PC-9 (cell line): ENCODE results near the gene INPP4A. TPM values are rescaled to one million over a fixed set of nuclear protein-coding genes. Genes with fewer than 3 reads are reported as not detected.

Experiments used
- BruUV-seq: library from RNA; stranded (reverse); fragments of 400-500 nt; replicated peaks from 2 replicates; lab custom pipeline; 2021; lab: Mats Ljungman, UMichigan
- CTCF ChIA-PET: fragments of 300-600 bp; sonication (Branson Sonifier 250); formaldehyde crosslinking; loops from one replicate; lab custom pipeline; 2022; ENCODE audit warnings: antibody characterized with exemption; lab: Charles Lee
- POLR2A ChIA-PET: fragments of 300-600 bp; sonication (Branson Sonifier 250); formaldehyde crosslinking; loops from one replicate; lab custom pipeline; 2022; ENCODE audit warnings: antibody characterized with exemption; ENCODE audit not compliant: unreplicated experiment; lab: Charles Lee
- DNase-seq, 2 experiments: peaks; one replicate each; pipeline versions ENCODE4 v3.0.0 to v3.0.0-alpha.2; 2015 to 2022; ENCODE audit warnings: mixed read lengths in 1 of 2
- H2AFZ ChIP-seq: fragments of 200-600 bp; sonication (generic); 2 replicates; pipeline ENCODE4 v1.8.1; 2017; ENCODE audit warnings: antibody characterized with exemption
- H3F3A ChIP-seq: fragments of 200-600 bp; sonication (generic); 2 replicates; pipeline ENCODE4 v1.8.1; 2017; ENCODE audit warnings: antibody characterized with exemption, mild to moderate bottlenecking, low read depth; ENCODE audit not compliant: insufficient read depth
- H3K27ac ChIP-seq: fragments of 200-600 bp; sonication (generic); 2 replicates; pipeline ENCODE4 v1.6.1; 2016; ENCODE audit warnings: mixed run types
- H3K27me3 ChIP-seq: fragments of 200-600 bp; sonication (generic); 2 replicates; pipeline ENCODE4 v1.6.1; 2016; ENCODE audit warnings: low read depth, mixed run types; ENCODE audit not compliant: insufficient read depth
- H3K36me3 ChIP-seq: fragments of 200-600 bp; sonication (generic); 2 replicates; pipeline ENCODE4 v1.6.1; 2016; ENCODE audit warnings: low read depth, mixed run types
- H3K4me1 ChIP-seq: fragments of 200-600 bp; sonication (generic); replicated peaks from 2 replicates; pipeline ENCODE4 v1.6.1; 2016; ENCODE audit warnings: mixed run types; ENCODE audit not compliant: insufficient read depth
- H3K4me2 ChIP-seq: fragments of 200-600 bp; sonication (generic); 2 replicates; pipeline ENCODE4 v1.6.1; 2017; ENCODE audit warnings: mixed run types
- H3K4me3 ChIP-seq: fragments of 200-600 bp; sonication (generic); 2 replicates; pipeline ENCODE4 v1.6.1; 2016; ENCODE audit warnings: mixed run types
- H3K79me2 ChIP-seq: fragments of 200-600 bp; sonication (generic); 2 replicates; pipeline ENCODE4 v1.6.1; 2017; ENCODE audit warnings: low read depth, mixed run types
- H3K9me2 ChIP-seq: fragments of 200-600 bp; sonication (generic); 2 replicates; pipeline ENCODE4 v1.8.1; 2017; ENCODE audit warnings: mild to moderate bottlenecking; ENCODE audit not compliant: insufficient read depth
- H3K9me3 ChIP-seq: fragments of 200-600 bp; sonication (generic); 2 replicates; pipeline ENCODE4 v1.8.1; 2016; ENCODE audit warnings: low read depth; ENCODE audit not compliant: insufficient read depth
- H4K20me1 ChIP-seq: fragments of 200-600 bp; sonication (generic); 2 replicates; pipeline ENCODE4 v1.8.1; 2017; ENCODE audit not compliant: insufficient read depth
- EZH2 ChIP-seq: fragments of 200-600 bp; sonication (generic); IDR thresholded peaks from 2 replicates; pipeline ENCODE4 v1.8.0; 2017; ENCODE audit warnings: antibody characterized with exemption, low read depth
- intact Hi-C: fragments of 100-400 bp; cut with micrococcal nuclease; formaldehyde crosslinking; loops from one replicate; pipeline ENCODE4 v1.10.0; 2022; ENCODE audit not compliant: unreplicated experiment
- total RNA-seq: library from RNA; stranded (reverse); gene quantifications from 2 replicates; pipeline ENCODE4 v1.2.3, GENCODE V29; 2021
- TF ChIP-seq, protein P1 (sequence below): fragments of 200-600 bp; sonication (generic); conservative IDR thresholded peaks from 2 replicates; pipeline ENCODE4 v1.6.1; 2017; ENCODE audit warnings: mixed run types, antibody characterized with exemption, mild to moderate bottlenecking, moderate library complexity

INPP4A gene
- total RNA-seq, 1 experiment from 2014 or later: 52.9 TPM

GRCh38 chr2:98541906-98542305 is 97.2 kb downstream of the INPP4A start:
- POLR2A ChIA-PET: interaction anchor here (0.6 kb wide), 1 partner anchor 23 kb away, joined by 7 read pairs; no protein-coding TSS in a partner anchor

DNA sequence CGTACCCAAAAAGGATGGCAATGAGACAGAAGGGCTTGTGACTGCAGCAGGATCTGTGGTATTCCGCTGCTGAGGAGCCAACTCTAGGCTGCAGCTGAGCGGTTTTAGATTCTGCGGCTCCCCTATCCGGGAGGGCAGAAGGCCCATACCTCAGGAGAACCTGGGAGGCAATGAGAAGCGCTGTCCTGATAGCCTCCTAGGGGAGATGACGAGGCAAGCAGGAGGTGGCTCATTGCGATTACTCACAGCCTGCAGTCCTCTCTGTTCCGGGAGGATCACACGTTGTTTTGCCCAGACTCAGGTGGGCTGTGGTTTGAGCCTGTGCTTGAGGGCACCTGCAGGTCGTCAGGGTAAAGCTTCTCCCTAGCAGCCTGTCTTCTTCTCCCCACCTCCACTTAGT is 98.6 kb downstream of the INPP4A start:
- Histone ChIP-seq H2AFZ (no peak overlapping the region), H3K9me3 (no peaks in the 10 kb centered on the region), H3K36me3 (0 out of 2 replicates have a peak, but pooled peaks cover 5% of the 10 kb centered on the region), H3K4me1 (no peaks in the 10 kb centered on the region), H3K27me3 (no peaks in the 10 kb centered on the region), H3K4me3 (no peak overlapping the region), H3K79me2 (no peaks in the 10 kb centered on the region), H4K20me1 (no peaks in the 10 kb centered on the region), H3K9me2 (no peaks in the 10 kb centered on the region), H3K27ac (no peak overlapping the region), H3F3A (no peaks in the 10 kb centered on the region), H3K4me2 (no peak overlapping the region)
- TF ChIP-seq, protein P1, sequence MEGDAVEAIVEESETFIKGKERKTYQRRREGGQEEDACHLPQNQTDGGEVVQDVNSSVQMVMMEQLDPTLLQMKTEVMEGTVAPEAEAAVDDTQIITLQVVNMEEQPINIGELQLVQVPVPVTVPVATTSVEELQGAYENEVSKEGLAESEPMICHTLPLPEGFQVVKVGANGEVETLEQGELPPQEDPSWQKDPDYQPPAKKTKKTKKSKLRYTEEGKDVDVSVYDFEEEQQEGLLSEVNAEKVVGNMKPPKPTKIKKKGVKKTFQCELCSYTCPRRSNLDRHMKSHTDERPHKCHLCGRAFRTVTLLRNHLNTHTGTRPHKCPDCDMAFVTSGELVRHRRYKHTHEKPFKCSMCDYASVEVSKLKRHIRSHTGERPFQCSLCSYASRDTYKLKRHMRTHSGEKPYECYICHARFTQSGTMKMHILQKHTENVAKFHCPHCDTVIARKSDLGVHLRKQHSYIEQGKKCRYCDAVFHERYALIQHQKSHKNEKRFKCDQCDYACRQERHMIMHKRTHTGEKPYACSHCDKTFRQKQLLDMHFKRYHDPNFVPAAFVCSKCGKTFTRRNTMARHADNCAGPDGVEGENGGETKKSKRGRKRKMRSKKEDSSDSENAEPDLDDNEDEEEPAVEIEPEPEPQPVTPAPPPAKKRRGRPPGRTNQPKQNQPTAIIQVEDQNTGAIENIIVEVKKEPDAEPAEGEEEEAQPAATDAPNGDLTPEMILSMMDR: no peak
- TF ChIP-seq EZH2: no peak
- no peak for DNase-seq
- BruUV-seq: no TSS peak
- intact Hi-C loops: no loop called here
- ChIA-PET CTCF (no interaction called here), POLR2A (no interaction called here)

More at GRCh38 chr2:98541906-98542305, 97.2 kb downstream of the INPP4A start:
- H3K9me3 ChIP-seq: no peaks in the 10 kb centered on the region
- no peaks in the 10 kb centered on the region for H3K79me2 ChIP-seq
- H3K9me2 ChIP-seq: no peaks in the 10 kb centered on the region
- TF ChIP-seq, protein P1: no peak
- TF ChIP-seq EZH2: no peak
- H3K4me3 ChIP-seq: no peak overlapping the region
- H3K27ac ChIP-seq: no peak overlapping the region
- H4K20me1 ChIP-seq: no peaks in the 10 kb centered on the region
- H3K36me3 ChIP-seq: 0 out of 2 replicates have a peak, but pooled peaks cover 5% of the 10 kb centered on the region
- H3F3A ChIP-seq: no peaks in the 10 kb centered on the region
- no peak overlapping the region for H3K4me2 ChIP-seq
- CTCF ChIA-PET: interaction anchor here (0.6 to 0.7 kb wide), 2 partner anchors 62 to 157 kb away, joined by 7 to 10 read pairs; no protein-coding TSS in a partner anchor
- DNase-seq: no peak
- no peak overlapping the region for H2AFZ ChIP-seq
- no TSS peak for BruUV-seq
- intact Hi-C loops: no loop called here
- no peaks in the 10 kb centered on the region for H3K4me1 ChIP-seq
- H3K27me3 ChIP-seq: no peaks in the 10 kb centered on the region

DNA sequence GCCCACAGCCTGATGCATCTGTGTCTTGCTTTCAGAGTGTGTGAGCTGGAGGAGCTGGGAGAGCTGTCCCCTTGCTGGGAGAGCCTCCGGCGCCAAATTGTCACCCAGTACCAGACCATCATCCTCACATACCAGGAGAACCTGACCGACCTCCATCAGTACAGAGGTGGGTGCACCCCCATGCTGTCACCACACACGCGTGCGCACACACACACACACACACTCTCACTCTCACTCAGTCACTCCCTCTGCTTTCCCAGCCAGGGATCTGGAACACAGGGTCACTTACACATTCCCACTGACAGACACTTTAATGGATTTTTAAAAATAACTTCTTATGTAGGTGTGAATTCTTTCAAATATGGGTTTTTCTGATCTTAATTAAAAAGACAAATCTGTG is 99.2 kb downstream of the INPP4A start:
- Histone ChIP-seq H2AFZ (no peak overlapping the region), H3K4me1 (no peaks in the 10 kb centered on the region), H3K9me3 (no peaks in the 10 kb centered on the region), H3K4me2 (no peak overlapping the region), H3K4me3 (no peak overlapping the region), H3F3A (no peaks in the 10 kb centered on the region), H3K9me2 (no peaks in the 10 kb centered on the region), H3K27ac (no peak overlapping the region), H3K27me3 (no peaks in the 10 kb centered on the region), H3K36me3 (0 out of 2 replicates have a peak, but pooled peaks cover 5% of the 10 kb centered on the region), H4K20me1 (no peaks in the 10 kb centered on the region), H3K79me2 (no peaks in the 10 kb centered on the region)
- no TSS peak for BruUV-seq
- ChIA-PET CTCF (no interaction called here), POLR2A (no interaction called here)
- no peak for TF ChIP-seq EZH2
- TF ChIP-seq, protein P1: no peak
- intact Hi-C loops: no loop called here
- no peak for DNase-seq
